GM12891 (cell line): Measurements from ENCODE around the gene MYLK.

ENCODE experiments used
- POLR2A ChIP-seq: IDR thresholded peaks from 2 replicates; pipeline ENCODE4 v1.6.1; 2011; ENCODE audit warnings: low read depth, low read length, control low read depth
- POLR2AphosphoS5 ChIP-seq: IDR thresholded peaks from 2 replicates; pipeline ENCODE4 v1.6.1; 2011; ENCODE audit warnings: low read depth, low read length, control low read depth
- TAF1 ChIP-seq: IDR thresholded peaks from 2 replicates; pipeline ENCODE4 v1.6.1; 2011; ENCODE audit warnings: low read depth, low read length, control low read depth

DNA sequence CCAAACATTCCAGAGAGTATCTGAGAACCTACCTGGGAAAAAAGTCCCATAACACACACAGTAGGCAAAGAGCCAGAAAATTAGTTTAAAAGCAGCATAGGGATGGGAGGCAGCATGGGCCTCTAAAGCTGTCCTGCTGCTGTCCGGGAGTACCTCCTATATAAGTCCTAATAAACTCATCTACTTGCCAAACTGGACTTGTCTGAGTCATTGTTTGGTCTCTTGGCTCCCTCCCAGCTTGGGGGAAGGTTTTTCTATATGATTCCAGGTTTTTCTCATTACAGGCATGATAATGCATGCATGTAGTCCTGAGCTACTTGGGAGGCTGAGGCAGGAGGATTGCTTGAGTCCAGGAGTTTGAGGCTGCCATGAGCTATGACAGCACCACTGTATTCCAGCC lies 281.8 kb downstream of the MYLK start:
- TF ChIP-seq POLR2A (no peak), TAF1 (no peak), POLR2AphosphoS5 (no peak)
